A673 (cell line): ENCODE results near the gene PCDHGB5. TPM values are rescaled to one million over a fixed set of nuclear protein-coding genes. Genes with fewer than 3 reads are reported as not detected.
"Not testable (repeated sequence)": the region's sequence is repeated elsewhere in the genome, so short reads cannot be mapped to it uniquely, and the experiment has no call there.

Experiments
- BruUV-seq: library from RNA; stranded (reverse); fragments of 400-500 nt; replicated peaks from 2 replicates; lab custom pipeline; 2021; lab: Mats Ljungman, UMichigan
- CTCF ChIA-PET: fragments of 300-600 bp; sonication (Branson Sonifier 250); formaldehyde crosslinking; loops from one replicate; lab custom pipeline; 2022; ENCODE audit warnings: antibody characterized with exemption; lab: Charles Lee
- POLR2A ChIA-PET: fragments of 300-600 bp; sonication (Branson Sonifier 250); formaldehyde crosslinking; loops from one replicate; lab custom pipeline; 2022; ENCODE audit warnings: antibody characterized with exemption; ENCODE audit not compliant: low non-redundant PET; lab: Charles Lee
- DNase-seq: peaks from one replicate; pipeline ENCODE4 v3.0.0-alpha.2; 2015; ENCODE audit warnings: low spot score
- H3K27ac ChIP-seq: fragments of 200-600 bp; sonication (generic); 2 replicates; pipeline ENCODE4 v1.5.1; 2016; ENCODE audit warnings: mixed run types, low read depth, mild to moderate bottlenecking, mixed read lengths, antibody characterized with exemption, low read length; ENCODE audit not compliant: poor library complexity, severe bottlenecking
- H3K27me3 ChIP-seq: fragments of 200-600 bp; sonication (generic); replicated peaks from 2 replicates; pipeline ENCODE4 v1.6.1; 2017; ENCODE audit warnings: mixed run types, low read depth, mild to moderate bottlenecking, mixed read lengths, antibody characterized with exemption, low read length; ENCODE audit not compliant: insufficient read depth, poor library complexity
- H3K36me3 ChIP-seq: fragments of 200-600 bp; sonication (generic); 2 replicates; pipeline ENCODE4 v1.6.1; 2016; ENCODE audit warnings: mixed run types, mild to moderate bottlenecking, mixed read lengths, antibody characterized with exemption, low read length; ENCODE audit not compliant: insufficient read depth, poor library complexity, severe bottlenecking
- H3K4me1 ChIP-seq: fragments of 200-600 bp; sonication (generic); 2 replicates; pipeline ENCODE4 v1.6.1; 2017; ENCODE audit warnings: mixed run types, mild to moderate bottlenecking, mixed read lengths, antibody characterized with exemption, low read length; ENCODE audit not compliant: insufficient read depth, poor library complexity, severe bottlenecking
- H3K4me3 ChIP-seq: fragments of 200-600 bp; sonication (generic); 2 replicates; pipeline ENCODE4 v1.5.1; 2016; ENCODE audit warnings: low read depth, mixed run types, mild to moderate bottlenecking, mixed read lengths, low read length; ENCODE audit not compliant: poor library complexity, severe bottlenecking
- H3K9me3 ChIP-seq: fragments of 200-600 bp; sonication (generic); 2 replicates; pipeline ENCODE4 v1.6.1; 2016; ENCODE audit warnings: mixed run types, low read depth, mild to moderate bottlenecking, mixed read lengths, antibody characterized with exemption, low read length; ENCODE audit not compliant: poor library complexity, severe bottlenecking
- CTCF ChIP-seq: fragments of 300-800, 200-600 bp; sonication (generic); conservative IDR thresholded peaks from 2 replicates; pipeline ENCODE4 v1.5.1; 2017; ENCODE audit warnings: low read depth, mild to moderate bottlenecking, antibody characterized with exemption, low read length, moderate library complexity, mixed read lengths
- EZH2 ChIP-seq: fragments of 200-600 bp; sonication (generic); IDR thresholded peaks from 2 replicates; pipeline ENCODE4 v1.6.1; 2017; ENCODE audit warnings: borderline replicate concordance, low read depth, mild to moderate bottlenecking, mixed read lengths, antibody characterized with exemption, low read length; ENCODE audit not compliant: poor library complexity, severe bottlenecking
- intact Hi-C: fragments of 100-400 bp; cut with micrococcal nuclease; formaldehyde crosslinking; loops from one replicate; pipeline ENCODE4 v1.10.0; 2022; ENCODE audit not compliant: unreplicated experiment
- total RNA-seq: library from RNA; stranded (reverse); gene quantifications from 2 replicates; pipeline ENCODE4 v1.2.3, GENCODE V29; 2021

Gene PCDHGB5
- total RNA-seq, 1 experiment from 2014 or later, result 43.3 TPM

DNA sequence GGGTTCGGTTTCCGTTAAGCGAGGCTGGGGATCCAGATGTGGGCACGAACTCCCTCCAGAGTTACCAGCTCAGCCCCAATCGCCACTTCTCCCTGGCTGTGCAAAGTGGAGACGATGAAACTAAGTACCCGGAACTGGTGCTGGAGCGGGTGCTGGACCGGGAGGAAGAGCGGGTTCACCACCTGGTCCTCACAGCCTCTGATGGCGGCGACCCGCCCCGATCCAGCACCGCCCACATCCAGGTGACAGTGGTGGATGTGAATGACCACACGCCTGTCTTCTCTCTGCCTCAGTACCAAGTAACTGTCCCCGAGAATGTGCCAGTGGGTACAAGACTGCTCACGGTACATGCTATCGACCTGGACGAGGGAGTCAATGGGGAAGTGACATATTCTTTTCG is 14.4 kb upstream of the PCDHGB5 start:
- no TSS peak for BruUV-seq
- DNase-seq, result no peak
- intact Hi-C loops, result no loop called here
- Histone ChIP-seq H3K4me1 (no peaks in the 10 kb centered on the region), H3K4me3 (peak overlapping the region; percentile 47), H3K36me3 (no peaks in the 10 kb centered on the region), H3K27me3 (no peaks in the 10 kb centered on the region), H3K9me3 (peaks cover 48% of the 10 kb centered on the region), H3K27ac (peak overlapping the region; percentile 65)
- CTCF ChIA-PET, result no interaction called here
- POLR2A ChIA-PET, result no interaction called here
- TF ChIP-seq EZH2 (no peak), CTCF (no peak)

GRCh38 chr5:141384471-141385267 is 13.1 kb upstream of the PCDHGB5 start:
- intact Hi-C loops, result no loop called here
- TF ChIP-seq CTCF (no peak), EZH2 (no peak)
- no peaks in the 10 kb centered on the region for H3K36me3 ChIP-seq
- H3K4me1 ChIP-seq, result no peaks in the 10 kb centered on the region
- peaks cover 57% of the 10 kb centered on the region for H3K9me3 ChIP-seq
- CTCF ChIA-PET, result no interaction called here
- no TSS peak for BruUV-seq
- POLR2A ChIA-PET, result no interaction called here
- no peak overlapping the region for H3K4me3 ChIP-seq
- H3K27me3 ChIP-seq, result no peaks in the 10 kb centered on the region
- DNase-seq, result no peak
- H3K27ac ChIP-seq, result no peak overlapping the region

DNA sequence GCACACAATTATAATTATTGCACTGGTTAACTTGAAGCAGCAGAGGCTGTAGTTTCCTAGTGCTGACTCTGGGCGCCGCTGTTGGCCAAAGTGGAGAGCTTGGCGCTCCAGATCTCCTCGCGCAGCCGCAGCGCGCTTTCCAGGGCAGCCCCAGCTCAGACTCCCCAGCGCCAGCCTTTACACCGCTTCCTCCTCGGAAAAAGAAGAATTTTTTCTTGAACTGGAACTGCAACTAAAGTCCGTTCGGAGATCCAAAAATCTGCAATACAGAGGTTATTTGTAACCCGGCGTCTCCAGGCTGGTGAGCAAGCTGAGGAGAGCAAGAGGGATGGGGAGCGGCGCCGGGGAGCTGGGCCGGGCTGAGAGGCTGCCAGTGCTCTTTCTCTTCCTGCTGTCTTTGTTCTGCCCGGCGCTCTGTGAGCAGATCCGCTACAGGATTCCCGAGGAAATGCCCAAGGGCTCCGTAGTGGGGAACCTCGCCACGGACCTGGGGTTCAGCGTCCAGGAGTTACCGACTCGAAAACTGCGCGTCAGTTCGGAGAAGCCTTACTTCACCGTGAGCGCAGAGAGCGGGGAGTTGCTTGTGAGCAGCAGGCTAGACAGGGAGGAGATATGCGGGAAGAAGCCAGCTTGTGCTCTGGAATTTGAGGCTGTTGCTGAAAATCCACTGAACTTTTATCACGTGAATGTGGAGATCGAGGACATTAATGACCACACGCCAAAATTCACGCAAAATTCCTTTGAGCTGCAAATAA is 10.0 kb upstream of the PCDHGB5 start, which contains the start of gene PCDHGB4:
PCDHGB4 (plus strand) TSS at position 142 of the 755 bp plus-strand sequence; CDS start at position 329, 187 bp downstream.
- POLR2A ChIA-PET, H3K27ac ChIP-seq, intact Hi-C loops, H3K4me1 ChIP-seq, H3K36me3 ChIP-seq, BruUV-seq, CTCF ChIA-PET, H3K27me3 ChIP-seq, DNase-seq, H3K4me3 ChIP-seq: not testable (repeated sequence)
- peaks cover 70% of the 10 kb centered on the region for H3K9me3 ChIP-seq
